ENCODE measurements around the gene CYP24A1. TPM values are rescaled to one million over a fixed set of nuclear protein-coding genes. Genes with fewer than 3 reads are reported as not detected.

CYP24A1 gene
- total RNA-seq, 1 donor from 2014 or later = 0.04 TPM

DNA sequence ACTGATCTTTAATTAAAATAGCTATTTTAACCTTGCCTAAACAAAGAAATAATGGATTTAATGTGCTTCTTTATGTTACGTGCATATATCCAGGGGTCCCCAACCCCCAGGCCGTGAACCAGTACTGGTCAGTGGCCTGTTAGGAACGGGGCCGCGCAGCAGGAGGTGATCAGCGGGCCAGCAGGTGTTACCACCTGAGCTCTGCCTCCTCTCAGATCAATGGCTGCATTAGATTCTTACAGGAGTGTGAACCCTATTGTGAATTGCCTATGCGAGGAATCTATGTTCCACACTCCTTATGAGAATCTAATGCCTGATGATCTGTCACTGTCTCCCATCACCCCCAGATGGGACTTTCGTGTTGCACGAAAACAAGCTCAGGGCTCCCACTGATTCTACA, 8.8 kb downstream of the CYP24A1 start:
- Histone ChIP-seq H3K27me3 (ENCODE audit: control insufficient read depth, insufficient read depth, low read length) (no peaks in the 10 kb centered on the region), H3K36me3 (ENCODE audit: control insufficient read depth, insufficient read depth, low read length) (no peaks in the 10 kb centered on the region), H3K4me3 (ENCODE audit: low read depth, low read length) (no peak overlapping the region)
- DNase-seq (ENCODE audit: low read depth) = no peak
- TF ChIP-seq, protein P1, sequence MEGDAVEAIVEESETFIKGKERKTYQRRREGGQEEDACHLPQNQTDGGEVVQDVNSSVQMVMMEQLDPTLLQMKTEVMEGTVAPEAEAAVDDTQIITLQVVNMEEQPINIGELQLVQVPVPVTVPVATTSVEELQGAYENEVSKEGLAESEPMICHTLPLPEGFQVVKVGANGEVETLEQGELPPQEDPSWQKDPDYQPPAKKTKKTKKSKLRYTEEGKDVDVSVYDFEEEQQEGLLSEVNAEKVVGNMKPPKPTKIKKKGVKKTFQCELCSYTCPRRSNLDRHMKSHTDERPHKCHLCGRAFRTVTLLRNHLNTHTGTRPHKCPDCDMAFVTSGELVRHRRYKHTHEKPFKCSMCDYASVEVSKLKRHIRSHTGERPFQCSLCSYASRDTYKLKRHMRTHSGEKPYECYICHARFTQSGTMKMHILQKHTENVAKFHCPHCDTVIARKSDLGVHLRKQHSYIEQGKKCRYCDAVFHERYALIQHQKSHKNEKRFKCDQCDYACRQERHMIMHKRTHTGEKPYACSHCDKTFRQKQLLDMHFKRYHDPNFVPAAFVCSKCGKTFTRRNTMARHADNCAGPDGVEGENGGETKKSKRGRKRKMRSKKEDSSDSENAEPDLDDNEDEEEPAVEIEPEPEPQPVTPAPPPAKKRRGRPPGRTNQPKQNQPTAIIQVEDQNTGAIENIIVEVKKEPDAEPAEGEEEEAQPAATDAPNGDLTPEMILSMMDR (IDR thresholded peaks at IDR 0.05; ENCODE audit: insufficient read depth, low read length, poor library complexity, severe bottlenecking) = no peak

DNA sequence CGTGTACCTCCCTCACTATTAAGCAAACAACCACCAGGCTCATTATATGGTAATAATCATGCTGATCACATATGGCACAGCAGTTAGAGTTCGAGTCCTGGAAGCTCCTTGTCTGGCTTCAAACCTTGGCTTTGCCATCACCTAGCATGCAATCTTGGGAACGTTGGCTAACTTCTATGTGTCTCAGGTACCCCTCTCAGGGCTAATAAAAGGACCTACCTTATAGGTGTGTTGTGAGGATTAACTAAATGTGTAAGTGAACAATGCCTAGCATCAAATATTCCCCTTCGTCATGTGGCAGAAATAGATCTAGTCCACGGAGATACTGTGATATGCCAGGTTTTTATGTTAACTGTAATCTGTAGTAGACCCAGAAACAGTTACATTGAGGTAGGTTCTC, 10.4 kb downstream of the CYP24A1 start:
- TF ChIP-seq, protein P1 (IDR thresholded peaks at IDR 0.05; ENCODE audit: insufficient read depth, low read length, poor library complexity, severe bottlenecking) = no peak
- Histone ChIP-seq H3K36me3 (ENCODE audit: control insufficient read depth, insufficient read depth, low read length) (no peaks in the 10 kb centered on the region), H3K4me3 (ENCODE audit: low read depth, low read length) (no peak overlapping the region), H3K27me3 (ENCODE audit: control insufficient read depth, insufficient read depth, low read length) (no peaks in the 10 kb centered on the region)
- DNase-seq (ENCODE audit: low read depth) = no peak

DNA sequence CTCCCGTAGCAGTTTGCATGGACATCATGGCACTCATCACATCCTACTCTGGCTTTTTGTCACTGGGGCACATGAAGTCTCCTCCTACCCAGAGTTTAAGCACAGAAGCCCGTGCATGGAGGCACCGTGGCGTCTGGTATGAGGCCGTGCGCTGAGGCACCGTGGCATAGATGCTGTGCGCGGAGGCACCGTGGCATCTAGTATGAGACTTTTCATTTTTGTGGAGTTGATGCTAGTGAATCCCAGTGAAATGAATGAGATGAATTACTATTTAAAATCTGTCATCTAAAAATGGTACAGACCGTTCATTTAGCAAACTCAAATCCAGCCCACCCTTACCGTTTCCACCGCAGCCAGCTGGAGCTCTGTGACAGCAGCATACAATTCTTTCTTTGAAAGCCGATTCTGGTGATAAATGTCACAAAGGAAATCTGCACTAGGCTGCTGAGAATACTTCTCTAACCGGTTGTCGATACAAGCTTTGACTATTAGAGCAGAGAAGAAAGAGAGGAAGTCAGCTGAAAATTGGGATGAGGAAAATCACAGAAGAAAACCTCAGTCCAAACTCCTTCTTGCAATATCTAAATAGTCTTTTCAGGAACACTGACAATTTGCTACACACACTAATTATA, 11.3 kb downstream of the CYP24A1 start:
- no peak overlapping the region for H3K4me3 ChIP-seq (ENCODE audit: low read depth, low read length)
- TF ChIP-seq, protein P1 (IDR thresholded peaks at IDR 0.05; ENCODE audit: insufficient read depth, low read length, poor library complexity, severe bottlenecking) = no peak
- H3K36me3 ChIP-seq (ENCODE audit: control insufficient read depth, insufficient read depth, low read length) = no peaks in the 10 kb centered on the region

DNA sequence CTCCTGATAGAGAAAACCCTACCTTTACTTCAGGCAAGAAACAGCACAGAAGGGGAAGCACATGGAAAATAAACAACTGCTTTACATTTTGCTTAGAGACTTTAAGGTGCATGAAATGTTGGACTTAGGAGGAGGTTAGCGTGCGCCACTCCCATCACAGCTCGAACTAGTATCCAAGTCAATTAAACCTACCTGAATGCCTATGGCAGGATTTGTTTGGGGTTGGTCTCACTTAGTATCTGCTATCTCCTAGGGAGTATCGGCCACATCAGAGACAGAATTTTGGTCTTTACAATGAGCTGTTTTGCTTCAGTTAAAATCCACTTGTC, 12.0 kb downstream of the CYP24A1 start:
- TF ChIP-seq, protein P1 (IDR thresholded peaks at IDR 0.05; ENCODE audit: insufficient read depth, low read length, poor library complexity, severe bottlenecking) = no peak
- Histone ChIP-seq H3K4me3 (ENCODE audit: low read depth, low read length) (no peak overlapping the region), H3K27me3 (ENCODE audit: control insufficient read depth, insufficient read depth, low read length) (no peaks in the 10 kb centered on the region), H3K36me3 (ENCODE audit: control insufficient read depth, insufficient read depth, low read length) (no peaks in the 10 kb centered on the region)
- no peak for DNase-seq (ENCODE audit: low read depth)

More for the DNA sequence above, 11.3 kb downstream of the CYP24A1 start:
- DNase-seq (ENCODE audit: low read depth) = no peak
- no peaks in the 10 kb centered on the region for H3K27me3 ChIP-seq (ENCODE audit: control insufficient read depth, insufficient read depth, low read length)

DNA sequence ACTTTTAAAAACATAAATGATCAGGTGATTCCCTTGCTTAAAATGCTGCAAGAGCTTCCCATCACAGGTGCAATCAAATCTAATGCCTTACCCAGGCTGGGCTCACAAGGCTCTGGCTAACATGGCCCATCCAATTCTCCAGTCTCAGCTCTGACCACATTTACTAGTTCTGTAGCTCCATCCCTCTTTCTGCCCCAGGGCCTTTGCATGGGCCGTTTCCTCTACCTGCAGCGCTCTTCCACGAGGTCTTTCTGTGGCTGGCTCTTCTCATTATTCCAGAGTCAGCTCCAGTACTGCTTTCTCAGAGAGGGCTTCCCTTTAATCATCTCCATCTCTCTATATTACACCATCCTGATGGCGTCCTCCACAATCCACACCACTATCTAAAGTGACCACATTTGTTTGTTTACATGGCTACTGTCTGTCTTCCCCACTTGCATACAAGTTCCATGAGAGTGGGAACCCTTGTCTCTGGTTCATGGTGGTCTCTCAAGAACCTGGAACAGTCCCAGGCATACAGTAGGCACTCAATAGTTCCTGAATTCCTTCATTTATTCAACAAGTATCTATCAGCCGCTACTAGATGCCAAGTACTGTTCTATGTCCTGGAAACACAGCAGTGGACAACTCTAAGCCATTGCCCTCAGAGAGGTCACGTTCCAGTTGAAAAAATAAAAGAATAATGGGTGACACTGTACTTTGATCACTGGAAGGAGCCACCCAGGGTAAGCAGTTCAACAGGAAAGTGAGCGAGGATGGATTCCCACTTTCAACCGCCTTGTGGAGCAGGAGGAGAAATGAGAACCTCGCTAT, 12.6 kb downstream of the CYP24A1 start:
- Histone ChIP-seq H3K4me3 (ENCODE audit: low read depth, low read length) (no peak overlapping the region), H3K36me3 (ENCODE audit: control insufficient read depth, insufficient read depth, low read length) (no peaks in the 10 kb centered on the region), H3K27me3 (ENCODE audit: control insufficient read depth, insufficient read depth, low read length) (no peaks in the 10 kb centered on the region)
- TF ChIP-seq, protein P1 (IDR thresholded peaks at IDR 0.05; ENCODE audit: insufficient read depth, low read length, poor library complexity, severe bottlenecking) = no peak
- DNase-seq (ENCODE audit: low read depth) = no peak

Data from kidney epithelial cell (primary cell).